ENCODE measurements around the gene GEMIN2. TPM values are rescaled to one million over a fixed set of nuclear protein-coding genes. Genes with fewer than 3 reads are reported as not detected.

The GEMIN2 gene
- total RNA-seq, 1 donor from 2014 or later, result 25.5 TPM

- intact Hi-C loops (cut with DNase I), result no loop called here
- no peak overlapping the region for H3K27ac ChIP-seq
- no peak overlapping the region for H3K4me3 ChIP-seq
- H3K4me1 ChIP-seq, result no peaks in the 10 kb centered on the region
- H3K27me3 ChIP-seq, result no peaks in the 10 kb centered on the region
- no peaks in the 10 kb centered on the region for H3K9me3 ChIP-seq
- no peak for TF ChIP-seq POLR2A (IDR thresholded peaks at IDR 0.05)
- H3K36me3 ChIP-seq, result peaks cover 0 to 44% of the 10 kb centered on the region in 2 donors
- DNase-seq (ENCODE audit: extremely low spot score in 2 of 2), result no peak
Measured at GRCh38 chr14:39185256-39186049, 71.3 kb downstream of the GEMIN2 start.

Small RNA genes within 50 kb of the gene (small RNA-seq; reads per million reads assigned to genes)
- not detected for gene AL109628.1

Other genes starting within 250 kb of the GEMIN2 start
- gene SEC23A, start 11.1 kb upstream of the GEMIN2 start, total RNA-seq, result 54.8 TPM
- 12.5 TPM for gene TRAPPC6B, start 56.0 kb downstream of the GEMIN2 start, total RNA-seq
- 54.5 TPM for gene PNN, start 60.9 kb downstream of the GEMIN2 start, total RNA-seq
- 25.3 TPM for gene MIA2, start 119.6 kb downstream of the GEMIN2 start, total RNA-seq